NCI-H748 (cell line): ENCODE results near the gene HPS1.

Experiments
- DNase-seq: peaks from one replicate; lab custom pipeline; 2025; ENCODE audit not compliant: unreplicated experiment; lab: John Stamatoyannopoulos, UW

The HPS1 gene

DNA sequence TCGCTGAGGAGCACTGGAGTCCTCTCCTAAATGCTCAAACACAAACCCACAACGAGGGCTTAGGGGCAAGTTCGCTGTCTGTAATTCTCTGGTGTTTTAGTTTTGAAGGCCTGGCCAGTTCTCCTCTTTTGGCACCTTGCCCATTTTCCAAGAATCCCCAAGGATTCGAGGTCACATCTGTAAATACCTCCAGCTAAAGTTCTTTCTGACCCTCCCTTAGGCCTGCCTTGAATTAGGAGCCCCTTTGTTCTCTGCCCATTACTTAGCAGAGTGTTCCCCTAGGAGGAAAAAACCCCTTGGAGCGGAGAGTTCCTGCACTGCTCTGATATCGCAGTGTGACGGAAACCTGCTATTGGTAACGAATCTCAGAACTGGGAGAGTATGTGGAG is 31.0 kb downstream of the HPS1 start:
- no peak for DNase-seq

GRCh38 chr10:98414932-98415730 is 31.6 kb downstream of the HPS1 start, which contains the start of gene PYROXD2:
PYROXD2 (minus strand) TSS chr10:98415182; CDS start chr10:98415135, 47 bp downstream.
- peak; percentile 89 for DNase-seq

GRCh38 chr10:98414578-98414931 is 32.2 kb downstream of the HPS1 start:
- DNase-seq, result no peak

DNA sequence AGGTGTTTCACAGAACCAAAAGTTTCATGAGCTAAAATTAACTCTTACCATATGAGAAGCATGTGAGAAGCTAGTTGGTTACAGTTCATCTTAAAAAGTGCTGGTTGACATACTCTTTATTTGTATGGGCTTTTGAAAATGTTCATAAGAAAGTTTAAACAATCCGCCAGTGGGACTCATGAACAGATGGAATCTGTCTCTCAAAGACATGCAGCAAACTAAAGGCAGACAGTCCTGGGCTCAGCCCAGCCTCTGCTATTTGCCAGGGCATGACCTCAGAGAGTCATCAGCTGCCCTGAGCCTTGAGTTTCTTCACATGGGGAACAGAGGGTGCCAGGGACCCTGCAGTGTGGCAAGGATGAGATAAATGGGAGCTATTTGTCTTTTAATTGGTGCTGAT is 35.0 kb downstream of the HPS1 start:
- no peak for DNase-seq

GRCh38 chr10:98411166-98411565 is 35.6 kb downstream of the HPS1 start:
- no peak for DNase-seq

GRCh38 chr10:98410759-98411158 is 36.0 kb downstream of the HPS1 start:
- DNase-seq, result no peak

GRCh38 chr10:98410135-98410743 is 36.5 kb downstream of the HPS1 start:
- no peak for DNase-seq

DNA sequence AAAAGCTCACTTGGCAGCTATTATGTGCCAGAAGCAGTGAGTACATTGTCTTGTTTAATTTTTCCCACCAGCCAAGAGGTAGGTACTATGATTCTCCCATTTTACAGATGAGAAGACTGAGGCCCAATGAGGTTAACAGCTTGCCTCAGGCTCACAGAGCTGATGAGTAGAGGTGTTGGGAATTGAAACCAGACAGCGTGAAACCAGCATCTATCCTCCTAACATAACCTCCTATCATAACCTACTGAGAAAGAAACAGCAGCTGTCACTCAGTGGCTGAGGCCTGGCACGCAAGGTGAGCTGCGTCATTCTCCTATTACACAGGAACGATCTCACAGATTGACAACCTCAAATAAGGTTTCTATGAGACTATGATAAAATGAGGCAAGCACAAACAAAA is 37.9 kb downstream of the HPS1 start:
- DNase-seq, result no peak

GRCh38 chr10:98407744-98408241 is 38.9 kb downstream of the HPS1 start:
- DNase-seq, result no peak

DNA sequence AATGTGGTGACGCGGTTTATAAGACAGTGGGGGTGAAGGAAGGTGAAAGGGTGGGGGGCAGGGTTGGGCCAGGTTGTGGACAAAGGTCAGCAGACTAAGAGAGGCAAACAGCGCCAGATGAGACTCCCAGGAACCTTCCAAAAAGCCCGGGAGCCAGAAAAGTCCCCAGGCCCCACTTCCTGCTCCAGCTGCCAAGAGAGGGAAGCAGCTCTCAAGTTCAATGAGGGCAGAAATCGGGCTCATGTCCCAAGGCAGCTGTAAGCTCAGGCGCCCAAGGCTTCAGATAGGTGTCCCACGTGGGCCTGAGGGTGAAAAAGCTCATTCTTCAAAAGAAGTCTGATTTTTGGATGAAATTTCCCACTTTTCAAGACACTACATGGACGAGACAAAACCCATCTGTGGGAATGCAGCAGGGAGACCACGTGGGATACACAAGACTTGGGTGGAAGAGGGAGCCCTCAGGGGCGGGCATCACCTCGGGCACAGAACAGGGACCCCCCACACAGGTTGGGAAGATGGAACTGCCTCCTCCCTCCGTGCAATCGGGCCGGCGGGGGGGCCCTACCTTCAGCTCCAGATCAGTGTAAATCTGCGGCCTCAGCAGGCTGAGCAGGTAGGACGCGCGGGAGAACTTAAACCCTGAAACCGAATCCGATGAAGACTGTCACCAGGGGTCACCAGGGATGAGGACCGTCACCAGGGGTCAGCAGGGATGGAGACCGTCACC is 39.6 kb downstream of the HPS1 start:
- no peak for DNase-seq

- DNase-seq, result no peak
These were observed 41.3 kb downstream of the HPS1 start for GRCh38 chr10:98405422-98405821.

- no peak for DNase-seq
These were observed 42.0 kb downstream of the HPS1 start for GRCh38 chr10:98404571-98405359.

- DNase-seq, result no peak
These were observed 42.8 kb downstream of the HPS1 start for GRCh38 chr10:98403812-98404504.

DNA sequence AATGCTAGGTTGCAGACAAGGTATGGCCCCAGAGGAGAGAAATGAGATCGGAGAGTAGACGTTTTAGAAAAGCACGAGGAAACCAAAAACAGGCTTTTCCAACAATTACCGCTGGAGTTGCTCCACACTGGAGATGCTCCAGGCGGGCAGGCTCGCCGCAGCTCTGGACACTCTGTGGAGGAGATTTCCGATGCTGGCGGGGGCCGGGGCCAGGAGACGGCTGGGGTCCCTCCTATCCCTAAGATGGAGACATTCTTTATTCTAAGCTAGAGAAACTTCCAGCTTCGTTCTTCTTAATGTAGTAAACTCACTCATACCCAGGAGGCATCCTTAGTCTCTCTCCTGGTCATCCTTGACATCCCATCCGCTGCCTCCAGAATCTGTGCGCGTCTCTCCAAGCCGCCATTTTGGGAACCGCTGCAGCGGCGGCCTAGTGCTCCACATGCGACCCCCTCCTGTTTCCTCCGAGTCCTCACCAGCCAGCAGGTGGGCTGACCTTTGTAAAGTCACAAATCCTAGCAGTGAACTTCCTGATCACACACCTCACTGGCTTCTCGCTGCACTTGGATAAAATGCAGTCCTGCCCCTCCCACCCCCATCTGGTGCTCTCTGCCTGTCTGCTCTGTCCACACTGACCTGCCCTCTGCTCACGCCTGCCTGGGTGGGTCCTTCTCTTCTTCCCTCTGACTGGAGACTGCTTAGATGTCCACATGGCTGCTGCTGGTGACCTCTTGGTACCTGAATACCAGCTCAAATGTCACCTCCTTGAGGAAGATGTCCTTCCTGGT is 43.6 kb downstream of the HPS1 start:
- DNase-seq, result no peak

GRCh38 chr10:98402478-98402877 is 44.3 kb downstream of the HPS1 start:
- no peak for DNase-seq

- no peak for DNase-seq
These were observed 46.3 kb downstream of the HPS1 start for GRCh38 chr10:98400482-98400881.

DNA sequence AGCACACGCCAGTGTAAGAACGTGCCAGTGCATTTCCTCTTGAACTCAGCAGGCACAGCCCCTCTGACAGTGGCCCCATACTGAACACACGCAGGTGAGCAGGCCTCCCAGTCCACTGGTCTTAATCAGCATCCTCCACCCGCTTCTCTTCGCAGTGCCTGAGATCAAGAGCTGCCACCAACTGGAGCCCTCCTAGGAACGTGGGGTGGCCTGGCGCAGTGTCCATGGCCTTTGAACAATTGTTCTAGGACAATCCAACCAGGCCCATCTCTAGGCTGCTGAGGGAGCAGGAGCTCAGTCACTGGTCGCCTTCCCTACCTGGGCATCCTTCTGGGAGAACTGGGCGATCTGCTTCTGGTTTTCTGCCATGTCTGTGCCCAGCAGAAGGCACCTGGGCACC is 47.0 kb downstream of the HPS1 start:
- DNase-seq, result no peak

GRCh38 chr10:98397089-98397600 is 49.6 kb downstream of the HPS1 start:
- DNase-seq, result no peak
